ENCODE data around the gene MAGIX.
"Not testable (repeated sequence)": the region's sequence is repeated elsewhere in the genome, so short reads cannot be mapped to it uniquely, and the experiment has no call there.

Gene MAGIX

GRCh38 chrX:49162620-49163019, at the start of gene MAGIX:
MAGIX (plus strand) TSS chrX:49162758; CDS start chrX:49162890, 132 bp downstream.
- DNase-seq: no peak

- DNase-seq: no peak
These were observed 46.5 kb upstream of the MAGIX start for GRCh38 chrX:49116076-49116475.

GRCh38 chrX:49116716-49117115, 45.8 kb upstream of the MAGIX start:
- DNase-seq: no peak

GRCh38 chrX:49117581-49117980, 45.0 kb upstream of the MAGIX start:
- no peak for DNase-seq

GRCh38 chrX:49120091-49120490, 42.5 kb upstream of the MAGIX start:
- DNase-seq: no peak

GRCh38 chrX:49122499-49122898, 40.1 kb upstream of the MAGIX start:
- no peak for DNase-seq

GRCh38 chrX:49127742-49128258, 34.8 kb upstream of the MAGIX start:
- not testable (repeated sequence) for DNase-seq

- DNase-seq: no peak
These were observed 33.1 kb upstream of the MAGIX start for GRCh38 chrX:49129427-49129826.

GRCh38 chrX:49132275-49132674, 30.3 kb upstream of the MAGIX start:
- not testable (repeated sequence) for DNase-seq

- DNase-seq: no peak
These were observed 28.8 kb upstream of the MAGIX start for GRCh38 chrX:49133759-49134158.

- DNase-seq: no peak
These were observed 25.1 kb upstream of the MAGIX start for GRCh38 chrX:49137492-49137891.

- no peak for DNase-seq
These were observed 22.8 kb upstream of the MAGIX start for GRCh38 chrX:49139713-49140112.

- not testable (repeated sequence) for DNase-seq
These were observed 20.3 kb upstream of the MAGIX start for GRCh38 chrX:49142264-49142663.

GRCh38 chrX:49143154-49143553, 19.4 kb upstream of the MAGIX start:
- DNase-seq: not testable (repeated sequence)

- no peak for DNase-seq
These were observed 15.3 kb upstream of the MAGIX start for GRCh38 chrX:49147282-49147681.

GRCh38 chrX:49147936-49148335, 14.6 kb upstream of the MAGIX start:
- no peak for DNase-seq

- DNase-seq: not testable (repeated sequence)
These were observed 14.0 kb upstream of the MAGIX start for GRCh38 chrX:49148390-49149100.

- DNase-seq: not testable (repeated sequence)
These were observed 13.3 kb upstream of the MAGIX start for GRCh38 chrX:49149291-49149690.

- DNase-seq: no peak
These were observed 9.1 kb upstream of the MAGIX start for GRCh38 chrX:49153467-49153866.

- no peak for DNase-seq
These were observed 7.2 kb upstream of the MAGIX start for GRCh38 chrX:49155243-49155899.

- peak; percentile 10 for DNase-seq
These were observed 6.4 kb upstream of the MAGIX start for GRCh38 chrX:49155900-49156837.

- no peak for DNase-seq
These were observed 5.4 kb upstream of the MAGIX start for GRCh38 chrX:49157194-49157593.

- DNase-seq: no peak
These were observed 1.6 kb upstream of the MAGIX start for GRCh38 chrX:49160908-49161307.

All from cortex of kidney (tissue), 1 donor.